C4-2B (cell line): ENCODE measurements around the gene TPT1.

Source experiments
- ZFX ChIP-seq: fragments of 450-650 bp; IDR thresholded peaks from 2 replicates; pipeline ENCODE4 v1.6.1; 2017
- TF ChIP-seq, protein P1 (sequence below): fragments of 450-650 bp; conservative IDR thresholded peaks from 2 replicates; pipeline ENCODE4 v1.5.1; 2017; ENCODE audit warnings: mild to moderate bottlenecking

DNA sequence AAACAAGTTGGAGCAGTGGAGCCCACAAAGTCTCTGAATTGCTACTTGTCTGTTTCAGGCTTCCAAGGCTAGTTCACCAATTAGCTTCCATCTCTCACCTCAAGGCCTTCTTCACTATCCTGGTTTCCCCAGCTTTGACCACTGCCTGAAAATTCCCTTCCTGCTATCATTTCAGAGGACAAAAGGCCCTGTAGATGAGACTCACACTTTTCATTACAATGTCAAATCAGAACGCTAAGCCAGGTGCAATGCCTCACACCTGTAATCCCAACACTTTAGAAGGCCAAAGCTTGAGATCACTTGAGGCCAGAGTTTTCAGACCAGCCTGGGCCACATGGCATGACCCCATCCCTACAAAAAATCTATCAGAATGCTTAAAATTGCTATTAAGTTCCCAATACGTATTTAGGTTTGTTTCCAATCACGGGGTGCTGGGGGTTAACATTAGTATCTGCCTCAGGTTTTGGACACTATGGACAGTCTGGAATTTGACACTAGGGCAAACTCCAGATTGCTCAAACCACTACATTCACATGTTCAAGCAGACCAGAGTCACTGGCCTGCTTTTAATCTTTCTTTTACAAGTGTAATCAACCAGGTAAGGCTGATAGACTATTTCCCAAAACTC is 5.5 kb downstream of the TPT1 start:
- TF ChIP-seq, protein P1, sequence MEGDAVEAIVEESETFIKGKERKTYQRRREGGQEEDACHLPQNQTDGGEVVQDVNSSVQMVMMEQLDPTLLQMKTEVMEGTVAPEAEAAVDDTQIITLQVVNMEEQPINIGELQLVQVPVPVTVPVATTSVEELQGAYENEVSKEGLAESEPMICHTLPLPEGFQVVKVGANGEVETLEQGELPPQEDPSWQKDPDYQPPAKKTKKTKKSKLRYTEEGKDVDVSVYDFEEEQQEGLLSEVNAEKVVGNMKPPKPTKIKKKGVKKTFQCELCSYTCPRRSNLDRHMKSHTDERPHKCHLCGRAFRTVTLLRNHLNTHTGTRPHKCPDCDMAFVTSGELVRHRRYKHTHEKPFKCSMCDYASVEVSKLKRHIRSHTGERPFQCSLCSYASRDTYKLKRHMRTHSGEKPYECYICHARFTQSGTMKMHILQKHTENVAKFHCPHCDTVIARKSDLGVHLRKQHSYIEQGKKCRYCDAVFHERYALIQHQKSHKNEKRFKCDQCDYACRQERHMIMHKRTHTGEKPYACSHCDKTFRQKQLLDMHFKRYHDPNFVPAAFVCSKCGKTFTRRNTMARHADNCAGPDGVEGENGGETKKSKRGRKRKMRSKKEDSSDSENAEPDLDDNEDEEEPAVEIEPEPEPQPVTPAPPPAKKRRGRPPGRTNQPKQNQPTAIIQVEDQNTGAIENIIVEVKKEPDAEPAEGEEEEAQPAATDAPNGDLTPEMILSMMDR: no peak
- no peak for TF ChIP-seq ZFX
